ENCODE measurements around the gene SMG5.

DNA sequence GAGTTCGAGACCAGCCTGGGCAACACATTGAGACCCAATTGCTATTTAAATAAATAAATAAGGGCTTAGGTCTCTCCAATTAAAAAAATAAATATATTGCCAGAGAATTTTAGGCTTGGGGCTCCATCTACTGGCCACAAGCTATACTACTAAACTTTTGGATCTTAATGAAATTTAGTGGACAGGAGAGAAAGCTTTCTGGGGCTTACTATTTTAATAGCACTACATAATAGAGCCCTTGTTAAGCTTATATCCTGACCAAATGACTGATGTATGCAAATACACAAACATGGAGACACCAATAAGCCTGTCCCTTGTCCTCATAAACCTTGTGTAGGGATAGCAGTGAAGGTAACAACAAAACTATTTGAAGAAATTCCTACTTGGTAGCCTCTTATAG is 37.0 kb upstream of the SMG5 start:
- TF ChIP-seq EZH2phosphoT487 (conservative IDR thresholded peaks at IDR 0.05; ENCODE audit: low read length): no peak
- TF ChIP-seq, protein P1, sequence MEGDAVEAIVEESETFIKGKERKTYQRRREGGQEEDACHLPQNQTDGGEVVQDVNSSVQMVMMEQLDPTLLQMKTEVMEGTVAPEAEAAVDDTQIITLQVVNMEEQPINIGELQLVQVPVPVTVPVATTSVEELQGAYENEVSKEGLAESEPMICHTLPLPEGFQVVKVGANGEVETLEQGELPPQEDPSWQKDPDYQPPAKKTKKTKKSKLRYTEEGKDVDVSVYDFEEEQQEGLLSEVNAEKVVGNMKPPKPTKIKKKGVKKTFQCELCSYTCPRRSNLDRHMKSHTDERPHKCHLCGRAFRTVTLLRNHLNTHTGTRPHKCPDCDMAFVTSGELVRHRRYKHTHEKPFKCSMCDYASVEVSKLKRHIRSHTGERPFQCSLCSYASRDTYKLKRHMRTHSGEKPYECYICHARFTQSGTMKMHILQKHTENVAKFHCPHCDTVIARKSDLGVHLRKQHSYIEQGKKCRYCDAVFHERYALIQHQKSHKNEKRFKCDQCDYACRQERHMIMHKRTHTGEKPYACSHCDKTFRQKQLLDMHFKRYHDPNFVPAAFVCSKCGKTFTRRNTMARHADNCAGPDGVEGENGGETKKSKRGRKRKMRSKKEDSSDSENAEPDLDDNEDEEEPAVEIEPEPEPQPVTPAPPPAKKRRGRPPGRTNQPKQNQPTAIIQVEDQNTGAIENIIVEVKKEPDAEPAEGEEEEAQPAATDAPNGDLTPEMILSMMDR (IDR thresholded peaks at IDR 0.05; ENCODE audit: insufficient read depth, low read length, poor library complexity, severe bottlenecking): peak; percentile 46

Data from SU-DHL-6 (cell line).